ENCODE results near the gene SLC43A2.

Gene SLC43A2

DNA sequence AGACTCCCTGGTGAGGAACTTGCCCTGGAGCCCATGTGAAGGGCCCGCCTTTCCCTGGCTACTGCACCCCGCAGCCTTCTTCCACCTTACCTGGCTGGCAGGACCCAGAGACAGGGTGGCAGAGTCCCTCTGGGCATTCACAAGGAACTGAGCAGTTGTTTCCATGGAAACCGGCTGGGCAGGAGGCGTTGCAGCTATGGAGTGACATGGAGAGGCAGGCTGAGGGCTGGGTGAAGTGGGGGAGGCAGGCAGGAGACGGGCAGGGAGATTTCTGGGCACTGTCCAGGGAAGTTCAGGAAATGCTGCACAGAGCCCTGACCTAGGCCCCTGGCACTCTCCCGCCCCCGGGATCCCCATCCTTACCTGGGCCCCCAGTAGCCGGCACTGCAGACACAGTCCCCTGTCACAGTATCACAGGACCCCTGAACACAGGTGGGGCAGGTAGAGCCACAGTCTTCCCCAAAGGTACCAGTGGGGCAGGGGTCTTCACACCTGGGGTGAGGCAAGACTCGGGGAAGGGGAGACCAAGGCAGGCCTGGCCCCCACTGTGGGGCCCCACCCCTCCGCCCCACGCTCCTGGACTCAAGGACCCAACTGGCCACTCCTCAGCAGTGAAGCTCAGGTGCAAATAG lies 11.0 kb upstream of the SLC43A2 start:
- no peak for ATAC-seq (replicated peaks)
- H3K4me3 Mint-ChIP-seq, result no peak overlapping the region
- peak overlapping the region in 1 of 2 donors; percentile 67 for H3K27ac Mint-ChIP-seq
- peaks cover 11% of the 10 kb centered on the region for H3K36me3 Mint-ChIP-seq (ENCODE audit: insufficient read depth)
- no peak for DNase-seq
- no peaks in the 10 kb centered on the region for H3K9me3 Mint-ChIP-seq
- H3K4me1 Mint-ChIP-seq (ENCODE audit: low read depth in 2 of 2), result peaks cover 7 to 10% of the 10 kb centered on the region in 2 donors
- H3K27me3 Mint-ChIP-seq, result no peaks in the 10 kb centered on the region

DNA sequence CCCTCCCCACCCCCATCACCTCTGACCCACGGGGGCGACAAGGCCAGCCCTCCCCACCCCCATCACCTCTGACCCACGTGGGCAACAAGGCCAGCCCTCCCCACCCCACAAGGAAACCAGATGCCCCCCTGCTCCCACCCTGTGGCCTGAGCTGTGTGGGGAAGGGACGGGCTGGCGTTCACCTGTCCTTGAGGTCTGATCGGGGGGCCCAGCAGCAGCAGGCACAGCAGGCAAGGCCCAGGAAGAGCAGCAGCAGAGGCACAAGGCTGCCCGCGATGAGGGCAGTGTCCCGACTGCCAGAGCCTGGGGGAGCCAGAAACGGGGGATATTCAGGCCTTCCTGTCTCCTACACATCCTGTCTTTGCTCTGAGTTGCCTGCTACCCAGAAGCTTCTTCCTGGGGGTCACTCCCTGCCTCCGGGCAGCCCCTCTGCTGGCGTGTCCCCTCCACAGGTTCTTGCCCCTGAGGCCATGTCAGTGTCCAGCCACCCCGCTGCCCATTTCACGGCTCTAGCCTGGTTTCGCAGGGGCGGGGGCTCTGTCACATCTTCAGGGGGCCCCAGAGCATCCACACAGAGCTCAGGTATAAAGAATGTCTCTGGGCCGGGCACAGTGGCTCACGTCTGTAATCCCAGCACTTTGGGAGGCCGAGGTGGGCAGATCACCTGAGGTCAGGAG lies 10.1 kb upstream of the SLC43A2 start:
- DNase-seq, result no peak
- H3K9me3 Mint-ChIP-seq, result no peaks in the 10 kb centered on the region
- H3K36me3 Mint-ChIP-seq (ENCODE audit: insufficient read depth), result peaks cover 6% of the 10 kb centered on the region
- no peak for ATAC-seq (replicated peaks)
- H3K27ac Mint-ChIP-seq, result peak overlapping the region in 1 of 2 donors; percentile 67
- H3K4me1 Mint-ChIP-seq (ENCODE audit: low read depth in 2 of 2), result peaks cover 0 to 2% of the 10 kb centered on the region in 2 donors
- H3K27me3 Mint-ChIP-seq, result no peaks in the 10 kb centered on the region
- H3K4me3 Mint-ChIP-seq, result no peak overlapping the region

DNA sequence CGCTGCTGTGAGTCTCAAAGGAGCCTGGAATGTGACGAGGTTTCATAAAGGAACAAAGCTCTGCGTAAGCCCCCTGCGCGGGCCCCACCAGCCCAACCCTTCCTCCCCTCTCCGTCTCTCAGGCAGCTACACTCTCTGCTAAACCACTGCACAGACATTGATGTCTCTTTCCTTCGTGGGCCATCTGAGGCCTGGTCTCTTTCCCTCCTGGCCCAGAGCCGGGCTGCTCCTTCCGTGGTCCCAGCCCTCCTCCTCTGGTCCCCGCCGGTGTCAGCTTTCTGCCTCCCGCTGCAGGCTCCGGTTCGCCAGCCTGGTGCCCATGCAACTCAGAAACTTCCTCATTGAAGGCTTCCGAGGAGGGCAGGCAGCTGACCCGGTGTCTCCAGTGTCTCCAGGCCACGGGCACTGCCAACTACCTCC lies 9.5 kb upstream of the SLC43A2 start:
- peaks cover 6% of the 10 kb centered on the region for H3K36me3 Mint-ChIP-seq (ENCODE audit: insufficient read depth)
- DNase-seq (no peak), ATAC-seq (replicated peaks) (no peak)
- no peak overlapping the region for H3K4me3 Mint-ChIP-seq
- H3K27ac Mint-ChIP-seq, result no peak overlapping the region
- H3K27me3 Mint-ChIP-seq, result no peaks in the 10 kb centered on the region
- H3K4me1 Mint-ChIP-seq (ENCODE audit: low read depth in 2 of 2), result peaks cover 0 to 2% of the 10 kb centered on the region in 2 donors
- H3K9me3 Mint-ChIP-seq, result no peaks in the 10 kb centered on the region

DNA sequence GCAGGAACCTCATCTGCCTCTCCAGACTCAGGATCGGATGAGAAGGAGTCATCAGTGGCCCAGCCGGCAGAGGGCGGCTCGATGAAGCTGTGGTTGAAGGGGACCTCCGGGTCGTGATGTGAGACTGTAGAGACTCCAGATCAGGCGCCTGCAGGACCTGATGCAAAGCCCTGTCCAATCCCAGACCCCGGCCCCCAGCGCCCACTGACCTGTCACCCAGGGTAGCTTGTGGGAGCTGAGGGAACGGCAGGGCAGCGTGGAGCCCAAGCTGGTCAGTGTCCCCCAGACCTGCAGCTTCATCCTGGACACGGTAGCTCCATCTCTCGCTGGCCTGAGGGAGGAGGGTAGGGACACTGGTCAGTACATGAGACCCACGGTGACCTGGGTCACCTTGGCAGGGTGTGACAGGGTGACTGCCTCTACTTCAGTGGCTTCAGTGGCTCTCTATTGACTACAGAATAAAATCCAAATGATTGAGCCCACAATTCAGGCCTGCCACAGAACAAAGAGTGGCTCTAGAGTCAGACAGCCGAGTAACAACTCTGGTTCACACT lies 8.2 kb upstream of the SLC43A2 start:
- no peak for DNase-seq
- H3K4me1 Mint-ChIP-seq (ENCODE audit: low read depth in 2 of 2), result peaks cover 0 to 2% of the 10 kb centered on the region in 2 donors
- no peaks in the 10 kb centered on the region for H3K9me3 Mint-ChIP-seq
- H3K27me3 Mint-ChIP-seq, result no peaks in the 10 kb centered on the region
- no peak overlapping the region for H3K27ac Mint-ChIP-seq
- ATAC-seq (replicated peaks), result no peak
- no peak overlapping the region for H3K4me3 Mint-ChIP-seq
- H3K36me3 Mint-ChIP-seq (ENCODE audit: insufficient read depth), result no peaks in the 10 kb centered on the region

DNA sequence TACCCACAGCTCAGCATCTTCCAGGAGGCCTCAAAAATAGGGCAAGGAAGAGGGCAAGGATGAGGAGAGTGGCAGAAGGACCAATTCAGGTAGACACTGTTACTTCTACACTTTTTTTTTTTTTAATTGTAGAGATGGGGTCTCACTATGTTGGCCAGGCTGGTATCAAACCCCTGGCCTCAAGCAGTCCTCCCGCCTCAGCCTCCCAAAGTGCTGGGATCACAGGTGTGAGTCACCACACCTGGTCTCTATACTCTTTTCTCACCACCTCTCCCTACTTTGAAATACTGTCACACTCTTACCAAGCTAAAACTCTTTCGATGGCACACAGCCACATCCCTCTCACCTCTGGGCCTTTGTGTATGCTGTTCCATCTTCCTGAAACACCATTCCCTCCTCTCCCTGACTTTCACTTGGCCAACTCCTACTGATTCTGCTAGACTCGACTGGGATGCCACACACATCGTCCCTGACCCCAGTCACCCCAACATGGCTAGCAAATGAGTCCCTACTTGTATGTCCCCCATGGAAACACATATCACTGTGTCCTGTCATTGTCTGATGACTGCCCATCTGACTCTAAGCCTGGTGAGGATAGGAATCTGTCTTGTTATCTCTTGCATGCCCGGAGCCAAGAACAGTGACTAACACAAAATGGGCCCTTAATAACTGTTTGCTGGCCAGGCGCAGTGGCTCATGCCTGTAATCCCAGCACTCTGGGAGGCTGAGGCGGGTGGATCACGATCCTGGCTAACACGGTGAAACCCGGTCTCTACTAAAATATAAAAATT lies 7.2 kb upstream of the SLC43A2 start:
- H3K4me1 Mint-ChIP-seq (ENCODE audit: low read depth in 2 of 2), result peaks cover 0 to under 1% of the 10 kb centered on the region in 2 donors
- no peaks in the 10 kb centered on the region for H3K36me3 Mint-ChIP-seq (ENCODE audit: insufficient read depth)
- no peak overlapping the region for H3K4me3 Mint-ChIP-seq
- H3K9me3 Mint-ChIP-seq, result no peaks in the 10 kb centered on the region
- H3K27ac Mint-ChIP-seq, result no peak overlapping the region
- ATAC-seq (replicated peaks) (no peak), DNase-seq (no peak)
- H3K27me3 Mint-ChIP-seq, result no peaks in the 10 kb centered on the region

DNA sequence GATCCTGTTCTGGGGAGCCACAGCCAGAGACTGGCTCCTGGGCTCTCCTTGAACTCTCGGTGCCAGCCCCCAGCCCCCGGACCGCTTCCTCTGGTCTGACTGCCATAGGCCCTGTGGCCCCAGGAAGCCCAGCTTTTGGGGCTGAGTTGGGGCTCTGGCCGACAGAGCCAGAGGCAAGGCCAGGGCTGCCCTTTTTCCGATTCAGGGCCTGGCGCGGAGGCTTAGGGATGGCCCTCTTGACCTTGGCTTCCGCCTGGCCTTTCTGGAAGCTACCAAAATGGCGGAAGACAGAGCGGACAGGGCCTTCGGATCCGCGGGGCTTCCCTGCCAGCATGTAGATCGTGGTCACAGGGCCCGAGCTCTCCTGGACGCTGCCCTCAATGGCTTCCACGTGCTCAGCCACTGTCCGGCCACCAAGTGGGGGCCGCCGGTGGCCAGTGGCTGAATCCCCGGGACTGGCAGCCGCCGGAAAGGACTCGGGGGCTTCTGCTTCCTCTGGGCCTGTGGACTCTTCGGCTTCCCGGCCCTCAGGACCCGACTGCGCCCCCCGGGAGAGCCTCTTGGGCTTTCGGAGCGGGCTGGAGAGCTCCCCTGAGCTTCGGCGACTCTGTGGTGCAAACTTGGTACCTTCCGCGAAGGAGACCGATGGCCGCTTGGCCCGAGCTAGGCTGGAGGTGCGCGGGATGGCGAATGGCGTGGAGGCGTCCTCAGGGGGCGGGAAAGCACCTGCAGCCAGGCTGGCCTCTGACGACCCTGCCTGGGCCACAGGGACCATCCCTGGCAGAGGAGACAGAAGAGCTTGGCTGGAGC lies 6.4 kb upstream of the SLC43A2 start:
- no peak for ATAC-seq (replicated peaks)
- Mint-ChIP-seq H3K4me3 (no peak overlapping the region), H3K27ac (no peak overlapping the region), H3K9me3 (no peaks in the 10 kb centered on the region), H3K27me3 (no peaks in the 10 kb centered on the region), H3K4me1 (ENCODE audit: low read depth in 2 of 2) (peaks cover 2 to 3% of the 10 kb centered on the region in 2 donors), H3K36me3 (ENCODE audit: insufficient read depth) (peaks cover 3% of the 10 kb centered on the region)
- no peak for DNase-seq

DNA sequence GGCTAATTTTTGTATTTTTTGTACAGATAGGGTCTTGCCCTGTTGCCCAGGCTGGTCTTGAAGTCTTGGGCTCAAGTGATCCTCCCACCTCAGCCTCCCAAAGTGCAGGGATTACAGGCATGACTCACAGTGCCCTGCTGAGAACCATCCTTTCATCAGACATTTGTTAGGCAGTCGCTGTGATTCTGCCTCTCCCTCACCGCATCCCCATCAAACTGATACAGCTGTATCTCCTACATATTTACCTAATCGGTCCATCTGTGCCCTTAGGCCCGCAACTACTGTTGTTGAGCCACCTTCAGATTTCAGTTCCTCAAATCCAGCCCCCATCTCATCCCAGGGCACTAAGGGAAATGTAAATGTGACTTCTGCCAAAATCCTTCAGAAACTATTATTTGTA lies 2.0 kb upstream of the SLC43A2 start:
- Mint-ChIP-seq H3K4me3 (peak overlapping the region; percentile 79 to 100), H3K9me3 (no peaks in the 10 kb centered on the region), H3K27me3 (peaks cover 6 to 16% of the 10 kb centered on the region in 2 donors), H3K36me3 (ENCODE audit: insufficient read depth) (peaks cover 19% of the 10 kb centered on the region), H3K4me1 (ENCODE audit: low read depth in 2 of 2) (peaks cover 10 to 14% of the 10 kb centered on the region in 2 donors), H3K27ac (peak overlapping the region; percentile 65 to 98)
- DNase-seq (no peak), ATAC-seq (replicated peaks) (no peak)

DNA sequence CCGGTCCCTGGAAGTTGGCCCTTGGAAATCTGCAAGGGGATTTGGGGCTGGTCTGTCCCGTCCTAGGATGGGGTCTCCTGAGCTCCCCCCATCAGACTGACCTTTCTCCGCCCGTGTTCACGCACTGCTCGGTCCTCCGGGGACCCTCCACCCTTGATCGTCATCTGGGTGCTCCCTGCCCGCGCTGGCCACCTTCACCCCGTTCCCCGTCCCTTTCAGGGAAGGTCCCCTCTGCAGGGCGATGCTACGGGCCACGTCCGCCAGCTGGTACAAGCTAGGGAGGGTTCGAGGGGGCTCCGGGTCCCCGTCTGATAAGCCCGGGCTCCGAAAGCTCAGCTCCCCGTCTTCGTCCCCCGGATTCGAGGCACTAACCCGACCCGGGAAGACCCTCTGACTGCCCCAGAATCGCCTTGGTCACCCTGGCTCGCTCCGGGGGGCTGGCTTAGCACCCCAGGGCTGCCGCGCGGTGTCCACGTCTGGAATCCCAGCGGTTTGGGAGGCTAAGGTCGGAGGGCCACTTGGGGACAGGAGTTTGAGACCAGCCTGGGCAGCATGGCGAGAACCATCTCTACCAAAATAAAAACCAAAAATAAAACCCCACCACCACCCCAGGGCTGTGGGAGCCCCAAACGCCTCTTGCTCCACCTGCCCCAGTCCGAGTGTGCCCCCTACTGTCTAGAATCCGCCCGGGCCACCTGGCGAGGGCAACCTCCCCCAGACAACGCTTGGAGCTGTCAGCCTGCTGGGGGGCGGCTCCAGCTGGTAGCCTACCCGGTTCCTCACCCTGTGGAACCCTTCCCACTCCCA lies 1.1 kb upstream of the SLC43A2 start:
- Mint-ChIP-seq H3K27me3 (peaks cover 6 to 19% of the 10 kb centered on the region in 2 donors), H3K4me3 (peak overlapping the region; percentile 79 to 100), H3K9me3 (no peaks in the 10 kb centered on the region), H3K4me1 (ENCODE audit: low read depth in 2 of 2) (peaks cover 10 to 14% of the 10 kb centered on the region in 2 donors), H3K36me3 (ENCODE audit: insufficient read depth) (peaks cover 21% of the 10 kb centered on the region), H3K27ac (peak overlapping the region; percentile 90 to 98)
- DNase-seq, result peak; percentile 69 to 74 (median 71)
- ATAC-seq (replicated peaks), result peak; percentile 30

DNA sequence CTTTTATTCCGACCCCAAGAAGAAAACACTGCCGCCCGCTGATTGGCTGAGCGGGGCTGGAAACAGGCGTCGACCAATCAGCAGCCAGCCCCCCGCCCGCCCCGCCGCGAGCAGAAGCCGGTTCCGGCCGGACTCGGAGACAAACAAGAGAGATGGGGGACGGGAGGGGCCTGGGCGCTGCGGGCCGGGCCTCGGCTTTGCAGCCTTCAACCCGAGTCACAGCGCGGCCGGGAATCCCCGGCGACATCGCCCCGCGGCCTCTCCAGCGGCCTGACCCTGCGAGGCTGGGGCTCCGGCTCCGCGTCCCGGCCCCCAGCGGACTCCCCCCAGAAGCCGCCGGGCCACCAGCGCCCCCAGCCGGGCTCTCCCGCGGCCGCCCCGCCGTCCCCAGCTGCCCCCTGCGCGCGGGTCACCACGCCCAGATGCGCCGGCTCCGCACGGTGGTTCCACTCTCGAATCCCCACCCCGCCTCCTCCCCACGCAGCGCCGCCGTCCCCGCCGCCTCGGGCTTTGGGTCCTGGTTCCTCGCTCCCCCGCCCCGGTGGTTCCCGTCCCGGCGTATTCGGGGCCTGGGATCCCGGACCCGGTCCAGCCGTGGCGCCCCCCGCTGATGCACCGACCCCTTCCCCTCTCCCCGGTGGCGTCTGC lies 346 bp upstream of the SLC43A2 start:
- Mint-ChIP-seq H3K27ac (peak overlapping the region; percentile 98 to 99), H3K36me3 (ENCODE audit: insufficient read depth) (peaks cover 21% of the 10 kb centered on the region), H3K27me3 (peaks cover 6 to 19% of the 10 kb centered on the region in 2 donors), H3K9me3 (no peaks in the 10 kb centered on the region), H3K4me1 (ENCODE audit: low read depth in 2 of 2) (peaks cover 10 to 14% of the 10 kb centered on the region in 2 donors), H3K4me3 (peak overlapping the region; percentile 98 to 100)
- peak; percentile 82 to 85 (median 82) for DNase-seq
- ATAC-seq (replicated peaks), result peak; percentile 79

DNA sequence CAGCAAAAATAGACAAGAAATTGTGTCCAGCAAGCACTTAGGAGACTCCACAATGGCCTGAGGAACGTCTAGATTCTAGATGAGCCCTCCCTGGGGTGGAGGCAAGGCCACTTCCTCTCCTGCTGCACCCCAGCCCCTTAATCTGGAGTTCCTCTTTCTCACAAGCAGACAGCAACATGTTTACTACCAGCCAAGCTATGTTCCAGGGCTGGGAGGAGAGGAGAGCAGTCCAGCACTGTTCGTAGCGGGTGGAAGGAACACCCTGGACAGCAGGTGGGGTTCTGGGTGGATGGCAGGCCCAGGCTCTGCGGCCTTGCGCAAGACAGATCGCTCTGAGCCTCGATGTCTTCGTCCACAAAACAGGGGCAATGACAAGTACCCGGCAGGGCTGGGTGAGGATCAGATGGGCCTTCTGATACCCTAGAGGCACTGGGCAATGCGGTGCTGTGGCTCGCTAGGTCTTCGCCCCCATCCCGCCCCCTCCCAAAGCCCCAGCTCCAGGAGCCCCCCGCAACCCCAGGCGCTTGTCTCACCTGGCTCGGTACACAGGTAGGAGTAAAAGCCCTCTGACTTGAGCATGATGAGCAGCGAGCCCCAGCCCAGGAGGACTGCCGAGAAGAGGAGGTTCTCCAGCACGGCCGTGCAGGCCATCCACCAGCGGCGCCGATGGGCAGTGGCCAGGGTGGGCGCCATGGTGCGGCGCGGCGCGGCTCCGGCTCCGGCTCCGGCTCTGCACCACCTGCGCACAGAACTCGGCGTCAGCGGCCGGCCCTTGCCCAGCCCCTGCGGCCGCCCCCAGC lies 1.3 kb downstream of the SLC43A2 start:
- peak overlapping the region; percentile 98 to 100 for H3K4me3 Mint-ChIP-seq
- DNase-seq (no peak), ATAC-seq (replicated peaks) (no peak)
- peaks cover 21% of the 10 kb centered on the region for H3K36me3 Mint-ChIP-seq (ENCODE audit: insufficient read depth)
- peaks cover 10 to 14% of the 10 kb centered on the region in 2 donors for H3K4me1 Mint-ChIP-seq (ENCODE audit: low read depth in 2 of 2)
- no peak overlapping the region for H3K27ac Mint-ChIP-seq
- H3K9me3 Mint-ChIP-seq, result no peaks in the 10 kb centered on the region
- peaks cover 6 to 19% of the 10 kb centered on the region in 2 donors for H3K27me3 Mint-ChIP-seq

DNA sequence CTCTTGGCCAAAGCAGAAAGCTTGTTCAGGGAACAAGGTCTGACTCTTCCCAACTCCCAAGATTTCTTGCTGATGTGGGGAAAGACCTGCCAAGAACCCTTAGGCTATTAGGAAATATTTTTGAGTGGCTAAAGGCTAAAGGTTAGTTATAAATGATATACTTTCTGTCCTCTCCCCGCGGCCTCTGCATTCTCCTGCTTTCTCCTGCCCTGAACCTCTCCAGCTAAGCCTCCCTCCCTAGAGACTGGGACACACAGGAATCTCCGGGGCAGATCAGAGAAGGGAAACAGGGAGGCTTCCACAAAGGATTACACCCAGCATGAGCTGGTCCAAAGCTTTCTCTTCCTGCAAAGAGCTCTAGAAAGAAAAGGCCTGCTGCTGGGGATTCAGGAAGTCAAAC lies 2.3 kb downstream of the SLC43A2 start:
- H3K27me3 Mint-ChIP-seq, result peaks cover 6 to 19% of the 10 kb centered on the region in 2 donors
- ATAC-seq (replicated peaks) (no peak), DNase-seq (no peak)
- peaks cover 10 to 14% of the 10 kb centered on the region in 2 donors for H3K4me1 Mint-ChIP-seq (ENCODE audit: low read depth in 2 of 2)
- peak overlapping the region; percentile 76 to 100 for H3K4me3 Mint-ChIP-seq
- no peak overlapping the region for H3K27ac Mint-ChIP-seq
- H3K36me3 Mint-ChIP-seq (ENCODE audit: insufficient read depth), result peaks cover 21% of the 10 kb centered on the region
- H3K9me3 Mint-ChIP-seq, result no peaks in the 10 kb centered on the region
